GM23248 (cell line): ENCODE results near the gene ITGA8. TPM values are rescaled to one million over a fixed set of nuclear protein-coding genes. Genes with fewer than 3 reads are reported as not detected.
"Not testable (repeated sequence)": the region's sequence is repeated elsewhere in the genome, so short reads cannot be mapped to it uniquely, and the experiment has no call there.

Experiments
- DNase-seq: peaks from one replicate; pipeline ENCODE4 v3.0.0-alpha.2; 2015
- H2AFZ ChIP-seq: fragments of 200-600 bp; sonication (generic); 2 replicates; pipeline ENCODE4 v1.6.1; 2016; ENCODE audit warnings: antibody characterized with exemption
- H3F3A ChIP-seq: fragments of 200-600 bp; sonication (generic); 2 replicates; pipeline ENCODE4 v1.6.1; 2016; ENCODE audit warnings: mild to moderate bottlenecking, antibody characterized with exemption, mixed run types; ENCODE audit not compliant: insufficient read depth
- H3K27ac ChIP-seq: fragments of 200-600 bp; sonication (generic); 2 replicates; pipeline ENCODE4 v1.5.1; 2016; ENCODE audit warnings: mild to moderate bottlenecking
- H3K27me3 ChIP-seq: fragments of 200-600 bp; sonication (generic); replicated peaks from 2 replicates; pipeline ENCODE4 v1.6.1; 2016; ENCODE audit warnings: mild to moderate bottlenecking; ENCODE audit not compliant: insufficient read depth
- H3K36me3 ChIP-seq: fragments of 200-600 bp; sonication (generic); 2 replicates; pipeline ENCODE4 v1.6.1; 2016; ENCODE audit warnings: low read depth, mild to moderate bottlenecking
- H3K4me1 ChIP-seq: fragments of 200-600 bp; sonication (generic); 2 replicates; pipeline ENCODE4 v1.6.1; 2016; ENCODE audit warnings: mild to moderate bottlenecking; ENCODE audit not compliant: insufficient read depth
- H3K4me2 ChIP-seq: fragments of 200-600 bp; sonication (generic); one replicate; pipeline ENCODE4 v1.6.1; 2016; ENCODE audit warnings: mild to moderate bottlenecking; ENCODE audit not compliant: unreplicated experiment
- H3K4me3 ChIP-seq: fragments of 200-600 bp; sonication (generic); 2 replicates; pipeline ENCODE4 v1.5.1; 2016; ENCODE audit warnings: mild to moderate bottlenecking
- H3K79me2 ChIP-seq: fragments of 200-600 bp; sonication (generic); 2 replicates; pipeline ENCODE4 v1.6.1; 2016; ENCODE audit warnings: mild to moderate bottlenecking; ENCODE audit not compliant: insufficient read depth
- H3K9ac ChIP-seq: fragments of 200-600 bp; sonication (generic); 2 replicates; pipeline ENCODE4 v1.6.1; 2016; ENCODE audit warnings: mild to moderate bottlenecking
- H3K9me2 ChIP-seq: fragments of 200-600 bp; sonication (generic); 2 replicates; pipeline ENCODE4 v1.6.1; 2016; ENCODE audit warnings: mixed run types, mild to moderate bottlenecking, moderate library complexity; ENCODE audit not compliant: insufficient read depth
- H3K9me3 ChIP-seq: fragments of 200-600 bp; sonication (generic); one replicate; pipeline ENCODE4 v1.6.1; 2017; ENCODE audit warnings: low read depth
- H4K20me1 ChIP-seq: fragments of 200-600 bp; sonication (generic); 2 replicates; pipeline ENCODE4 v1.6.0; 2016; ENCODE audit not compliant: insufficient read depth
- EZH2 ChIP-seq: fragments of 200-600 bp; sonication (generic); IDR thresholded peaks from 2 replicates; pipeline ENCODE4 v1.6.1; 2018; ENCODE audit warnings: antibody characterized with exemption, mild to moderate bottlenecking; ENCODE audit not compliant: insufficient read depth, poor library complexity, severe bottlenecking
- EZH2phosphoT487 ChIP-seq: fragments of 200-600 bp; sonication (generic); IDR thresholded peaks from 2 replicates; pipeline ENCODE4 v1.6.1; 2018; ENCODE audit warnings: antibody characterized with exemption, moderate library complexity, mild to moderate bottlenecking, low read depth; ENCODE audit not compliant: insufficient read depth
- WGBS, 2 experiments: methylation state at CpG; one replicate each; pipeline ENCODE4 v1.1.6; 2015 to 2017; ENCODE audit warnings: low lambda C conversion rate in 2 of 2, low coverage in 1 of 2; ENCODE audit errors: missing lambda C conversion rate in 2 of 2; 5-methylcytosine and 5-hydroxymethylcytosine counted together
- in situ Hi-C: fragments of 300-500 bp; cut with MboI; formaldehyde crosslinking; loops from 2 replicates; pipeline ENCODE4 v1.15.0; 2020
- polyA plus RNA-seq: library from polyadenylated mRNA; unstranded; fragments of >200 nt; fragmentation: Nextera tagmentation; extraction: Ambion mirVana; gene quantifications from 2 replicates; pipeline ENCODE4 v1.2.1, GENCODE V29; 2016
- total RNA-seq: library from RNA; depleted of rRNA; stranded (reverse); fragments of >200 nt; shearing (Covaris generic); gene quantifications from 2 replicates; pipeline ENCODE4 v1.2.3, GENCODE V29; 2014

Gene ITGA8
- total and polyA plus RNA-seq, 2 experiments from 2014 or later: 0.32 TPM; not detected in 1

- Histone ChIP-seq H3K9ac (no peak overlapping the region), H3K4me1 (peaks cover 14% of the 10 kb centered on the region; the same call in 1 of the 2 replicates), H3K4me2 (peak overlapping the region; percentile 5), H3F3A (peaks cover 13% of the 10 kb centered on the region; the same call in 1 of the 2 replicates), H4K20me1 (no peaks in the 10 kb centered on the region), H3K9me2 (no peaks in the 10 kb centered on the region), H2AFZ (no peak overlapping the region), H3K9me3 (no peaks in the 10 kb centered on the region), H3K36me3 (no peaks in the 10 kb centered on the region), H3K79me2 (no peaks in the 10 kb centered on the region), H3K27me3 (no peaks in the 10 kb centered on the region), H3K27ac (0 out of 2 replicates have a peak overlapping the region, but pooled peaks have one; percentile 19), H3K4me3 (no peak overlapping the region)
- peak; percentile 71 for DNase-seq
- in situ Hi-C loops: no loop called here
- 41 to 46% methylated on average over 5 of the region's 5 CpGs for WGBS, 2 experiments
- TF ChIP-seq EZH2phosphoT487 (no peak), EZH2 (no peak)
These were observed 161.6 kb downstream of the ITGA8 start for GRCh38 chr10:15558136-15558535.

- H3K4me3 ChIP-seq, H4K20me1 ChIP-seq, H3K27me3 ChIP-seq, H3K79me2 ChIP-seq, H3K4me2 ChIP-seq, H3K9me2 ChIP-seq, H3K9ac ChIP-seq, in situ Hi-C loops, H3K36me3 ChIP-seq, H3K9me3 ChIP-seq, DNase-seq, H2AFZ ChIP-seq, H3K27ac ChIP-seq: not testable (repeated sequence)
- H3F3A ChIP-seq: peaks cover 13% of the 10 kb centered on the region; the same call in 1 of the 2 replicates
- H3K4me1 ChIP-seq: peaks cover 13% of the 10 kb centered on the region; the same call in 1 of the 2 replicates
- WGBS, 2 experiments: 38 to 51% methylated on average over 3 of the region's 3 CpGs
These were observed 162.6 kb downstream of the ITGA8 start for GRCh38 chr10:15557168-15557567.

GRCh38 chr10:15550950-15551349 is 168.8 kb downstream of the ITGA8 start:
- TF ChIP-seq EZH2 (no peak), EZH2phosphoT487 (no peak)
- Histone ChIP-seq H3K4me2 (no peak overlapping the region), H3K36me3 (no peaks in the 10 kb centered on the region), H3K9me3 (no peaks in the 10 kb centered on the region), H3K4me1 (no peaks in the 10 kb centered on the region), H3K27me3 (no peaks in the 10 kb centered on the region), H2AFZ (no peak overlapping the region), H4K20me1 (no peaks in the 10 kb centered on the region), H3K4me3 (no peak overlapping the region), H3K9ac (no peak overlapping the region), H3K27ac (no peak overlapping the region), H3K79me2 (no peaks in the 10 kb centered on the region), H3K9me2 (no peaks in the 10 kb centered on the region), H3F3A (no peaks in the 10 kb centered on the region)
- in situ Hi-C loops: no loop called here
- no peak for DNase-seq
- 76 to 79% methylated on average over 3 of the region's 3 CpGs for WGBS, 2 experiments

GRCh38 chr10:15548331-15548730 is 171.4 kb downstream of the ITGA8 start:
- 69 to 70% methylated on average over 8 of the region's 8 CpGs for whole genome bisulfite sequencing, 2 experiments
- no peak for DNase-seq

GRCh38 chr10:15546606-15547005 is 173.1 kb downstream of the ITGA8 start:
- DNase-seq: no peak
- Histone ChIP-seq H3K9ac (no peak overlapping the region), H3K4me2 (no peak overlapping the region), H3K4me3 (no peak overlapping the region), H3K27ac (no peak overlapping the region), H3K36me3 (no peaks in the 10 kb centered on the region), H3K4me1 (peaks cover 12% of the 10 kb centered on the region), H3K9me3 (no peaks in the 10 kb centered on the region), H3K79me2 (no peaks in the 10 kb centered on the region), H2AFZ (no peak overlapping the region), H3K27me3 (no peaks in the 10 kb centered on the region), H3K9me2 (no peaks in the 10 kb centered on the region), H4K20me1 (no peaks in the 10 kb centered on the region), H3F3A (no peaks in the 10 kb centered on the region)
- WGBS, 2 experiments: 84 to 91% methylated on average over 5 of the region's 5 CpGs
- TF ChIP-seq EZH2phosphoT487 (no peak), EZH2 (no peak)
- in situ Hi-C loops: no loop called here

More at GRCh38 chr10:15548331-15548730, 171.4 kb downstream of the ITGA8 start:
- Histone ChIP-seq H3F3A (no peaks in the 10 kb centered on the region), H3K9ac (no peak overlapping the region), H3K79me2 (no peaks in the 10 kb centered on the region), H3K4me3 (no peak overlapping the region), H3K4me1 (no peaks in the 10 kb centered on the region), H3K27me3 (no peaks in the 10 kb centered on the region), H3K27ac (no peak overlapping the region), H3K9me3 (no peaks in the 10 kb centered on the region), H3K4me2 (no peak overlapping the region), H3K36me3 (no peaks in the 10 kb centered on the region), H2AFZ (no peak overlapping the region), H4K20me1 (no peaks in the 10 kb centered on the region), H3K9me2 (no peaks in the 10 kb centered on the region)
- in situ Hi-C loops: no loop called here
- TF ChIP-seq EZH2 (no peak), EZH2phosphoT487 (no peak)
